DND-41 (cell line): Measurements from ENCODE around the gene CD22.

Experiments used
- EZH2 ChIP-seq: IDR thresholded peaks from 3 replicates; pipeline ENCODE4 v1.6.1; 2012; ENCODE audit warnings: borderline replicate concordance, low read depth, mild to moderate bottlenecking, moderate library complexity, low read length, inconsistent platforms; ENCODE audit not compliant: severe bottlenecking
- TF ChIP-seq, protein P1 (sequence below): IDR thresholded peaks from 2 replicates; pipeline ENCODE4 v1.5.1; 2012; ENCODE audit warnings: borderline replicate concordance, low read length, moderate library complexity, mild to moderate bottlenecking; ENCODE audit not compliant: poor library complexity, severe bottlenecking; ENCODE audit errors: extremely low read depth

DNA sequence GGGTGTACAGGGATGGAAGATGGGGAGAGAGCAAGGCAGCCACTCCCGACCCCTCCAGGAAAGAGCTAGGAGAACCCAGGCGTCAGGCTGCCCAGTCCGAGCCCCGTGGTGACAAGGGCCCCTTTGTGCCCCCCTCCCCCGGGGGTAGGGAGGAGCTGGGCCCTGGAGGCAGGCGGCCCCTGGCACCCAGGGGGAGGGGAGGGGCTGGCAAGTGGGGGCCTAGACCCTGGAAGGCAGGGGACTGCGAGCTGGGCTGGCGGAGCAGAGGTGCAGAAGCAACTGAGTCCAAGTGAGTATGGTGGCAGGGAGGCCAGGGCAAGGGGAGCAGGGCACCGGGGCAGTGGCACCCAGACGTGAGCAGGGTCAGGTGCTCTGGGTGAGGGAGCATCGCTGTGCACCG lies 37.1 kb upstream of the CD22 start, which contains the start of gene MAG:
- TF ChIP-seq, protein P1, sequence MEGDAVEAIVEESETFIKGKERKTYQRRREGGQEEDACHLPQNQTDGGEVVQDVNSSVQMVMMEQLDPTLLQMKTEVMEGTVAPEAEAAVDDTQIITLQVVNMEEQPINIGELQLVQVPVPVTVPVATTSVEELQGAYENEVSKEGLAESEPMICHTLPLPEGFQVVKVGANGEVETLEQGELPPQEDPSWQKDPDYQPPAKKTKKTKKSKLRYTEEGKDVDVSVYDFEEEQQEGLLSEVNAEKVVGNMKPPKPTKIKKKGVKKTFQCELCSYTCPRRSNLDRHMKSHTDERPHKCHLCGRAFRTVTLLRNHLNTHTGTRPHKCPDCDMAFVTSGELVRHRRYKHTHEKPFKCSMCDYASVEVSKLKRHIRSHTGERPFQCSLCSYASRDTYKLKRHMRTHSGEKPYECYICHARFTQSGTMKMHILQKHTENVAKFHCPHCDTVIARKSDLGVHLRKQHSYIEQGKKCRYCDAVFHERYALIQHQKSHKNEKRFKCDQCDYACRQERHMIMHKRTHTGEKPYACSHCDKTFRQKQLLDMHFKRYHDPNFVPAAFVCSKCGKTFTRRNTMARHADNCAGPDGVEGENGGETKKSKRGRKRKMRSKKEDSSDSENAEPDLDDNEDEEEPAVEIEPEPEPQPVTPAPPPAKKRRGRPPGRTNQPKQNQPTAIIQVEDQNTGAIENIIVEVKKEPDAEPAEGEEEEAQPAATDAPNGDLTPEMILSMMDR, result no peak
- no peak for TF ChIP-seq EZH2
